ENCODE results near the gene TRAK1.

- no peak for TF ChIP-seq CTCF (IDR thresholded peaks at IDR 0.05)
- TF ChIP-seq POLR2A (IDR thresholded peaks at IDR 0.05): no peak
Measured at GRCh38 chr3:42226470-42227425, 135.6 kb downstream of the TRAK1 start.
